Hepatic stellate cell (primary cell): Measurements from ENCODE around the gene CORO2A.
A peak's percentile ranks its signal among the peaks of the same experiment; 100 is the strongest.
"Not testable (repeated sequence)": the region's sequence is repeated elsewhere in the genome, so short reads cannot be mapped to it uniquely, and the experiment has no call there.

Experiments
- DNase-seq: peaks from one replicate; pipeline ENCODE4 v3.0.0; 2011; ENCODE audit warnings: low spot score

Gene CORO2A

DNA sequence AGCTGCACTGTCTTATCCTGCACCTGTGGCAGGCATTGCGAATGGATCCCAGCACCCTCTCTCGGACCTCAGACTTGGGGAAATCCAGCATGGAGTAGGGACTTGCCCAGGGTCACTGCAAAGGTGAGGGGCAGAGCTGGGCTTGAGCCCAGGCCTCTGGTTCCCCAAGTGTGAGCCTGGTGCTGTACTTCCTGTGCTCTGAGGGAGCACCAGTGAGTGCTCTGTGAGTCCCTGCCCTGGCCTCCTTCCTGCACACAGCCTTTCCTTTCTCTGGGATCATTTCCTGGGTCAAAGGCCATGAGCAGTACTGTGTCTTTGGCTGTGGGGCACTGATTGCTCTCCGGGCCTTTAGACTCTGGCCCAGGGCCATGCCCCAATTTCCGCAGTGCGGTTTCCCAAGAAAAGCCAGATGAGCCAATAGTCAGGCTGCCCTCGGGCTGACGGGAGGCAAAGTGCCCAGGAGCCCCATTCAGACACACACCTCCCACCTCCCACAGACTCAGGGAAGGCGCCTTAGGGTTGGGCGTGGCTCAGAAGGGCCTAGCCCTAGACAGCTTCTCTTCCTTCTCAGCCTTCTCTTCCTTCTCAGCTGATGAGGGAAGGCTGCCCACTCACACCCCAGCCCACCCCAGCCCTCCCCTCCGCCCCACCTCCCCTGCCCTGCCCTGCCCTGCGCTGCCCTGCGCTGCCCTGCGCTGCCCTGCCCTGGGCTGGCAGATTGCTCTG, 50.1 kb downstream of the CORO2A start:
- DNase-seq: no peak

DNA sequence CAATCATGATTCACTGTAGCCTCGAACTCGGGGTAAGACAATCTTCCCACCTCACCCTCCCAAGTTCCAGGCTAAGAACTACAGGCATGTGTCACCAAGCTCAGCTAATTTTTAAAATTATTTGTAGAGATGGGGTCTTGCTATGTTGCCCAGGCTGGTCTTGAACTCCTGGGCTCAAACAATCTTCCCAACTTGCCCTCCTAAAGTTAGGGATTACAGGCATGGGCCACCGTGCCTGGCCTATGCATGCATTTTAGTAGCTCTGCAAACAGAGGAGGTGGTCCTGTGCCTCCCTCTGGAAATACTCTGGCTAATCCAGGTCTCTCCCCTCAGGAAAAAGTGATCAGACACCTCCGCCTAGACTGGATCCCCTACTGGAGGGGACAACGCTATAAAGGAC, 51.9 kb downstream of the CORO2A start:
- no peak for DNase-seq

DNA sequence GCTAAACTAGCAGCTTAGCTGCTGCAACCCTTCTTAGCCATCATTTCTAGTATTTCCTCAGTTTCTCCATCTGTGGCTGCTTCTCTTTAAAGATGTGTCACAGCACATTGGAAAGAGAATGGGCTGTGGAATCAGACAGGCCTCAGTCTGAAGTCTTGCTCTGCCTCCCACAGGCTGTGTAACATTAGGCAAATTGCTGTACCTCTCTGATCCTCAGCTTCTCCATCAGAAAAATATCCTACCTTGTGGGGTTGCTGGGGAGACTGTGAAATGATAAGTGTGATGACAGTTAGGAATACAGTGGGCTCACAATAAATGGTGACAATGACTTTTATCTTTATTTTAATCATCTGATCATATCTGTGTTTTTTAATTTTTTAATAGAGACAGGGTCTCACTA, 55.9 kb downstream of the CORO2A start:
- no peak for DNase-seq

DNA sequence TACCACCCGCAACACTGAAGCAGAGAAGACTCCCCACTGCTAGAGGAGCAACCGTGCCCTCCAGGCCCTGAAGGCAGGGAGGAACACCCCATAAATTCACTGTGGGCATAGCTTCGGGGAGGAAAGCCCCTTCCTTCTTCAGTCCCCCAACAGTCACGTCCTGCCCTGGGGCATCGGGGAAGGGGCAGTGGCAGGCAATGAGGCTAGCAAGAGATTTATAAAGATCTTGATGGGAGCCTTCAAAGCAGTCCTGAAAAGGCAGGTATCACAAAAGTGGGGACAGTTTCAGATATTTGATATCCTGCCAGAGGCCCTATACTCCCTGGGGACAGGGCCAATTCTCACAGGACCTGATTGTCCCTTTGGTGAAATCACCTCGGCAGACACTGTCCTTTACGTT, 56.5 kb downstream of the CORO2A start:
- DNase-seq: no peak

DNA sequence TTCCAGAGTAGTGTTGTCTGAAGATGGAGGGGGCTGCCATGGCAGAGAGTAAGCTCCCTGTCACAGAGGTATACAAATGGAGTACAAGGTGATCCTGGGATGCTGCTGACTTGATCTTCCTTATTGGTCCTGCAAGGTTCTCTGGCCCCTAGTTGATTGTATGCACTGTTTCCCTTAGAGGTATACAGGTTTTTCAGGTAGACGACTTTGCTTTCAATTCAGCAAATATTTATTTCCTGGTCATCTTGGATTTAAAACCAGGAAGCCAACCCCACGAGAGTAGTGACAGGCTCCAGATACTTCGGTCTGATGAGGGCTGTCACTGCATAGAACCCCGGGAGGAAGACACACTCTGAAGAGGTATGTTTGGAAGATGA, 56.9 kb downstream of the CORO2A start:
- DNase-seq: no peak

DNA sequence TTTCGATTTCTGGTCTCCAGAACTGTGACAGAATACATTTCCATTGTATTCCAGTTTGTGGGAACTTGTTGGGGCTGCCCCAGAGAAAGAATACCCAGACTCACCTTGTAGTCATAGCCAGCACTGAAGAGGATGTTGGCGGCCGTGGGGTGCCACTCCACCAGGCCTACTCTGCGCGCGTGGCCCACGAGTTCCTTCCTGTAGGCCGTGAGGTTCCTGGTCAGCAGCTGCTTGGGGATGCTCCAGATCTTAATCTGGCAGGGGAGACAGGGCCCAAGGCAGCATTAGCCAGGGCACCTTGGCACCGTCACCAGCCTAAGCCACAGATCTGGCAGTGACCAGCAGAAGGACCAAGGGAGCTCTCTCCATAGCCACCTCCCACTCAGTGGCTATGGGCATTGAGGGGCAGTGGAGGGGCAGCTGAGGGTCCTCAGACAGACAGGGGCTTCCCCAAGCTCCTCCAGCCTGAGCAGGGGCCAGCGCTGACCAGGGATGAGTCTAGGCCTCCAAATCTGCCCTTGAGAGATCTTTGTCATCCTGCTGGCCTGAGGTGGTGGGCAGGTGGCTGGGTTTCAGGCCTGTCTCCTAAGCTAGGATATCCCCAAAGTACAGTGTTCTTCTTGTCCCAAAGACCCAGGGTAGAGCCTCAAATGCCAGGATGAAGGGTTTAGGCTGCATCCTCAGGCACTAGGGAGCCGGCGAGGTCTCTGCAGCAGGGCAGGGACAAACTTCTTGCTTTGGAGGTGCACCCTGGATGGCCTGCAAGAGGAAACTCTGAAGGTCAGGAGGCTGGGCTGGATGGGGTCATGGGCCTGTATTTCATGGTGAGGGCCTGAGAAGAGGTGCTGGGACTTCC, 57.5 kb downstream of the CORO2A start:
- DNase-seq: no peak

DNA sequence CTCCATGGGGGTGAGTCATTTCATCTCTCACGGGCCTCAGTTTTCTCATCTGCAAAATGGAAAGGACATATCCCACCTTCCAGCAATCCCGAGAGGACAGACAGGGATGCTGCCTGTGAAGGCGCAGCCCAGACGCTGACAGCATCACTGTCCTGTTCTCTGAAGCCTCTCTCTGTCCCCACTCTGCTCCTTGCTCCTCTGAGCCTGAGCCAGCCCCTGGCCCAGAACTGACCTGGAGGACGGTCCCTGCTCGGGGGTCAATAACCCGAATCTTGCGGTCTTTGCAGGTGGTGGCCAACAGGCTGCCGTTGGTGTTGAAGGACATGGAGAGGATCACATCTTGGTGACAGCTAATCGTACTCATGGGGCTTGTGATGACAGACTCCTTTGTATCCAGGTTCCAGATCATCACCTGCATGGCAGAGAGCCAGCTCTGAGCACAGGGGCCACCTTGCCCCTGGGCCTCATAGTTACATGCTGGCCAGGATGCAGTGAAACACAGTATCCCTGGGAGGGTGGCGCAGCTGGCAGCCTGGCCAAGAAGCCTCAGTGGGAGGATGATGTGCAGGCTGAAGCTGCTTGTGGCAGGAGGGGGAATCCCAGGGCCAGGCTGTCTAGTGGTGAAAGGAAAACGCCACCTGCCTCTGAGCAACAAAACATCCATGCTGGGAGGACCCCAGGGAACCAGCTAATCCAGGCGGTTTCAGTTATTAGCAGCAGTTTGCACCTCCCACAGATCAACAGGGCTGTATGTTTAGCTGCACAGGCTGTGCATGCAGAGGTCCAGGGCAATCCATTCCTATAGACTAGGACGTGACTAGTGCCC, 59.4 kb downstream of the CORO2A start:
- DNase-seq: no peak

DNA sequence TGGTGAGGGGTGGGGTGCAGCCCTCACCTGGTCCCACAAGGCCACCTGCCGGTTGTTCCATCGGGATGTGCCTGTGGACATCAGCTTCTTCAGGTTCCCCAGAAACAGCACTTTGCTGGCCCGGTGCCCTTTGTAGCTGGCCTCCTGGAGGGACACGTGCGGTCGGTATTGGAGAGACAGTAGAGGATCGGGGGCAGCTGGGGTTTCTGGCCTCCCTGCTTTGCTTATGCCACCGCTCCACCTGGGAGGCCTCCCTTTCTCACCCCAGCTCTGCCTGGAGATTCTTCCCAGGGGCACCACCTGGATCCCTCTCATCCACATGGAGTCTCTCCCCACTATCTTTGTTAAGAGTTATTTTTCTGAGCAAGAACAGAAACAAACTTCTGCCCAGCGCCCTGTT, 60.3 kb downstream of the CORO2A start:
- no peak for DNase-seq

DNA sequence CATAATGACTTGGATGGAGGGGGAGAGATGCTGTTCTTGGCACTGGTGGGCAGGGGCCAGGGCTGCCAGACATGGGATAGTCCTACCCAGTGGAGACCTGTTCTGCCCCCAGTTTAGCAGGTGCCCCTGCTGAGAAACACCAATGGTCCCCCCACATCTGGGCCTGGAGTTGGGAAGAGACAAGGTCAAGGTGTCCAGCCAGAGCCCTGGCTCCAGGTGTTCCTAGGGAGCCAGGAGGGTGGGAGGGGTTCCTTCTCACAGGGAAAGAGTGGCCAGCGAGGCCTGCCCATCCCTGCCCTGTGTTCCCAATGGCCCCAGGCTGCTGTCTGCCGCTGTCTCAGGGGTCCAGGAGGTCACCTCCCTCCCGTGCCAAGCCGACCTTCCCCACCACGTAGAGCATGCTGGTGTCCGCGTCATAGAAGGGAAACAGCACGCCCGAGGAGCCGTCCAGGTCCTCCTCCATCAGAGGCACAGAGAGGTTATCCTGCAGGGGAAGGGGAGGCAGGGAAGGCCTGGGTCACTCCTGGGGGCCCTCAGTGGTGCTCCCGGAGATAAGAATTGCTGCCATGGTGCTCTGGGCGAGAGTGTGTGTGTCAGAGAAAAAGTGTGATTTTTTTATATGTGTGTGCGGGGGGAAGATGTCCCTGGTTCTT, 61.7 kb downstream of the CORO2A start:
- no peak for DNase-seq

DNA sequence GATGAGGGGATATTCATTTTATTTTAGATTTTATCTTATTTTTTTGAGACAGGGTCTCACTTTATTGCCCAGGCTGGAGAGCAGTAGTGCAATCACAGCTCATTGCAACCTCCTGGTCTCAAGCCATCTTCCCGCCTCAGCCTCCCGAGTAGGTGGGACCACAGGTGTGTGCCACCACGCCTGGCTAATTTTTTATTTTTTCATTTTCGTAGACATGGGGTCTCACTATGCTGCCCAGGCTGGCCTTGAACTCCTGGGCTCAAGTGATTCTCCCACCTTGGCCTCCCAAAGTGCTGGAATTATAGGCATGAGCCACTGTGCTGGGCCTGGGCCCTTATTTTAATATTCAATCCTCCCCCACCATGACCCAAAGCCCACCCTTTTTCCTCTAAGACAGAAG, 62.4 kb downstream of the CORO2A start:
- not testable (repeated sequence) for DNase-seq

DNA sequence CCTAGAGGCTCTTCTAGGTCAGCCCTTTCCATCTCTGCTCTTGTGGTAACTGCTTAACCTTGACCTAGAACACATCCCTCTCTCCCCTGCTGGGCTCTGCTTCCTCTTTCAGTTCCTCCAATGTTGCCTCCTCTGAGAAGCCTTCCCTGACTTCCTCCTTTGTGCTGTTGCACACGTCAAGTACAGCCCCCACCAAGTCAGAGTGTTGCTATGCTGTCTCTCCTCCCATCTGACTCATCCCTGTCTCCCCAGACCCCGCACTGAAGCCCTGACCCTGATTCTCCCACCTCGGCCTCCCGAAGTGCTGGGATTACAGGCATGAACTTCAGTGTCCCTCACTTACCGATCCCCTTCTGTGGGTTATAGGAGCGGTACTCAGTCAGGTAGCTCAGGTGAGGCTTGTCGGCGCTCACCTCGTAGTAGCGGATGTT, 63.0 kb downstream of the CORO2A start:
- no peak for DNase-seq

DNA sequence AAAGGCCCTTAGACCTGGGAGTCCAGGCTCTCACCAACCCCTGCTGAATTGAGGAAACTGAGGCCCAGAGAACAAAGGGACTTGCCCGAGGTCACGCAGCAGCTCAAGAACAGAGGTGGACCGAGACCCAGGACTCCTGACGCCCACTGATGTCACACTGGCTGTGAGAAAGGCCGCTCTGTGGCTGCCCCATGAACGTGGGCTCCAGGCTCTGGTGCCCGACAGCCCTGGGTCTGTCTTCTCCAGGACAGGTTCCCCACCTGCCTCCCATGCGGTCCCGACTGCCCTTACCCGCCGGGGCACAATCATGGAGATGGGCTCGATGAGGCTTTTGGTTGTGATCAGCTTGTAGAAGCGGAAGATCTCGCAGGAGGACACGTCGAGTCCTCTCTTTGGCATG, 64.1 kb downstream of the CORO2A start:
- no peak for DNase-seq

DNA sequence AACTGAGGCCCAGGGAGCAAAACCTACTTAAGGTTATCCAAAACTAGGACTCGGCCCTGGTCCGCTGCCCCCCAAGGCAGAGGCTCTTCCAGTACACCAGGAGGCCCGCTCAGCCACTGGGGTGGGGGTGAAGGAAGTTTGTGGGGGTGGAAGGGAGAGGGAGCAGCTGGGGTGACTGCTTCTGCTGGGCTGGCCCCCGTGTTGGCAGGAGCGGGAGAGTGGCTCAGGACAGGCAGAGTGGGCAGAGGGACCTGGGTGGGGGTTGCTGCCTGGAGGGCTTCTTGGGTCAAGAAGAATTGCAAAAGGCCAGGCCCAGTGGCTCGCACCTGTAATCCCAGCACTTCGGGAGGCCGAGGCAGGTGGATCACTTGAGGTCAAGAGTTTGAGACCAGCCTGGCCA, 65.2 kb downstream of the CORO2A start:
- DNase-seq: no peak

DNA sequence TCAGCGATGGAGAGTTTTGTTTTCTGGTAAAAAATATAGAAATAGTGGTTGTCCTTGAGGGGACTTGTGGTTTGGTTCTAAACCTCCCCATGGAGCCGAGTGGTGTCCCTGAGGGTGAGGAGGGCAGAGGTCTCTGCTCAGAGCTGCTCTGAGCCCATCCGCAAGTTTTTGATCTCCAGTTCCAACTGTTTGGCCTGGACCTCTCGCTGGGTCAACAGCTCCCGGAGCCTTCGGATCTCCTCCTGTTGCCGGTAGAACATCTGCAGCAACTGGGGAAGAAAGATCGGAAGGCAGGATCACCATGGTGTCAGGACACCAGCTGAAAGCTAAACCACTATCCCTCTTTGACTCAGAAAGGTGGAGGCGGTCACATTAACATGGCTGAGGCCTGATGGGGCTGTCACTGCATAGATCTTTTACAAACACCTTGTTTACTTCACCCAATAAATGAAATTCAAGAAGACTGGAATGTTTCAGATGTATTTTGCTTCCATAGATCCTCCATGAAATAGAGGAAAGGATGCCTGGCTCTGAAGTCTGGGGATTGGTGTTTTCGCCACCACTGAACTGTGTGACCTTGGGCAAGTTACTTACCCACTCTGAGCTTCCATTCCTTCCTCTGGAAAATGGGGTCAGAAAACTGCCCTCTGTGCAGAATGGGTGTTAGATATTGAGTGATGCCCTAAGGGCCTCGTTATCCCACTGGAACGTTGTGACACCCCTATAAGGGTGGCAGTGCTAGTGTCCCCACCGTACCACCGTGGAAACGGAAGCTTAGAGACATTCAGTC, 67.6 kb downstream of the CORO2A start:
- no peak for DNase-seq

DNA sequence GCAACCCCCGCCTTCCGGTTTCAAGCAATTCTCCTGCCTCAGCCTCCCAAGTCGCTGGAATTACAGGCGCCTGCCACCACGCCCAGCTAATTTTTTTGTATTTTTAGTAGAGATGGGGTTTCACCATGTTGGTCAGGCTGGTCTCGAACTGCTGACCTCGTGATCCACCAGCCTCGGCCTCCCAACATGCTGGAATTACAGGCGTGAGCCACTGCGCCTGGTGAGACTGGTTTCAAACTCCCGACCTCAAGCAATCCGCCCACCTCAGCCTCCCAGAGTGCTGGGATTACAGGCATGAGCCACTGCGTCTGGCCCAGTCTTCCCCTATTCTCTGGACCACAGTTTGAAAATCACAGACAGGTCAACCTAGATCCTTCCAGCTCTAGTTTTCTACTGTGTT, 68.3 kb downstream of the CORO2A start:
- DNase-seq: not testable (repeated sequence)

DNA sequence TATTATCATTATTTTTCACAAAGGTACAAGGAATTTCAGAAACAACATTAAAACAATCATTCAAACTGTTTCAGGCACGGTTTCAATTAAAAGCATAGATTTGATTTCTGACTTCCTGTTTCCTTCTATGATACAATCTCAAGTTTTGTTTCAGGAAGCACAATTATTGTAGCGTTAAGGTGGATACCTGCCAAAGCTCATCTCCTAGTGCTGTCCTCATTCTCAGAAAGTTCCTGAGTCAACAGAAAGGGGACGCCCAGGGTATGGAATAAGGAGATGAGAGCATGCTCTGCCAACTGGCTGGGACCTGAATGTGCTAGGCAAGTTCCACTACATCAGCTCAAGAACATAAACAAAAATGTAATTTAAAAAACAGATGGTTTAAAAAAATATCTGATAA, 71.4 kb downstream of the CORO2A start:
- no peak for DNase-seq

DNA sequence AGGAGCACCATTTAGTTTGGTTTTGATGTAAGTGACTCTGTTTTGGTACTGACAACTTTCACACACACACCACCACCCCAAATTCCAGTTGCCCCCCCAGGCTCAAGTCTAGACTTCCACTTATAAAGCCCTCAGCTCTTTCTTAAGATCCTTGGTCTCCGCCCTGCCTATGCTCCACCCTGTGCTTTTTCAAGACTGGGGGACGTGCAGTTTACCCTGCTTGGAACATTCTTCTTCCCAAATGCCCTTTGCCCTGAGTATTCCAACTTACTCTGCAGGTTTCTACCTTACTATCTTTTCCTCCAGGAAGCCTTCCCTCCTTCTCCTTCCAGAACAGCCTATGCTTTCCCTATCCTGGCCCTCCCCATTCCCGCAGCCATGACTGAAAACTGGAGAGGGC, 72.0 kb downstream of the CORO2A start:
- DNase-seq: no peak

DNA sequence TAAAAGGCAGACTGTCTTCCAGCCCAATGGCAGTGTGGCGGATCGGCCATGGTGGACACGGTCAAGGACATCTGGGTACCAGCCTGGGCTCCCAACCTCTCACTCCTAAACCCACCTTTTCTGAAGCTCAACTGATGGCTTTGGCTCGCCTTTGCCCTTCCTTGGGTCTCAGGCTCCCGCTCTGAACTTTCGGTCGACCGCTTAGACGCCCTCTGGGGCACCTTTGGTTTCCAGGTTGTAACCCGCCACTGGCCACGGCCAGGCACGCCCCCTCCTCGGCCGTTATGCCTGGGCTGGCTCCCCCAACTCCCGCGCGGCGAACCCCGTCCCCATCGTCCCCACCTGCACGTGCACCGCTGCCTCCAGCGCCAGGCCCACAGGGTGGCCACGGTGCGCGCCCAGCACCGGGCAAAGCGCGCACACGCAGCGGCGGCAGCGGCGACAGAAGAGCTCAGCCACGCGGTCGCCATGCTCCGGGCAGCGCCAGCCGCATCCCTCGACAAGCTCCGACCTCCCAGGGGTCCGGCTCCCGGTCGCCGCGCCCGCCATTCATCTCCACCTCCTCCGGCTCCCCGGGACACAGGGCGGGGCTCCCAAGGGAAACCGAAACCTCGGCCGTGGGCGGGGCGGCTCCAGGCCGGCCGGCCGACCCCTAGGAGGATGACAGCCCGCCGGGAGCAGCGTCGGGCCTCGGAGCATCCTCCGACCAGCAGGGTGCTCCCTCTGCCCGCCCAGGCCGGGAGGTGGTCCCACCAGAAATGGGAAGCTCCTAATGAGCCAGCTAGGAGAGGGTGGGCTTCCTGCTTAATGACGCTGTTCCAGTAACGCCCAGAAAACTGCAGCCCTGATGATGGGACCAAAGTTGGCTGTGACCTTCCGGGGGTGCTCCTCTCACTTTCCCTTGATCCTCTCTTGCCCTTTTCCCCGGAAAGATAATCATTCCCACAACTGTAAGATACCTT, 73.5 kb downstream of the CORO2A start, which contains the start of gene TRIM14:
Gene TRIM14 (minus strand): TSS at position 583 of the 962 bp plus-strand sequence. CDS start 34 bp downstream, at position 549.
- peak; percentile 84 for DNase-seq

DNA sequence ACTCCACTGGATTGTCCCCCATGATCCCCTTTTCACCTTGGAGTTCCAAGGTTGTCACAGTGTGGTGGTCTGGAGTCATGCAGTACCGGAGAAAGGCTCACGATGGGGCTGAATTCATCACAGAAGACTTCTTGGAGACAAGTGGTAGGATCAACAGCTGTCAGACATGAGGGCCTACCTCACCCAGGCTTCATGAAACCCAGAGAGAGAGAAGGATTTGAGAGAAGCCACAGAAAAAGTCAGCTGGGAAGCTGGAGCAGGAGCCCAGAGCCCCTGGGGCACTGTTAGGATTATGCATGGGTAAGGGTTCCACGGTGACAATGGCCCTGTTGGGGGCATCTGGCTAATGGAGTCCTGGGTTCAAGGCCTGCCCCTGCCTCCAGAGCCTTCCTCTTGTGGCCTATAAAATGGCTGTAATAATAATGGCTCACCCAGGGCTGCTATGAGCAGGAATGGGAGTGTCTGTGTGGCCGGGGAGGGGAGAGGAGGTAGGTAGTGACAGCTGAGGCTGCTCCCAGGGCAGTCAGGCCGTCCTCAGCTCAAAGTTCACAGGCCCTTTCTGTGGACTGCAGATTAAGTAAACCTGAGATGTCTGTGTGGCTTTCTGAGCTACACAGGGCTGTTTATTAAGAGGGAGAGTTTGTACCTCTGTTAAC, 74.3 kb downstream of the CORO2A start:
- DNase-seq: peak; percentile 49
